Measurements from ENCODE around the gene RUNX1. TPM values are rescaled to one million over a fixed set of nuclear protein-coding genes. Genes with fewer than 3 reads are reported as not detected.

The RUNX1 gene
- total and polyA plus RNA-seq, 10 of the 15 experiments (the other 5 are each of a cell fraction or from before 2014, with no cell fraction given) = 0.90 to 15.2 (median 4.1) TPM

GRCh38 chr21:35041881-35042280 lies 7.2 kb downstream of the RUNX1 start (continued):
- no peak for TF ChIP-seq PKNOX1 (IDR thresholded peaks at IDR 0.05)
- TF ChIP-seq E2F4 (IDR thresholded peaks at IDR 0.05; ENCODE audit: low read depth, low read length) = no peak
- TF ChIP-seq FOS (IDR thresholded peaks at IDR 0.05; ENCODE audit: borderline replicate concordance, extremely low read depth, insufficient read length) = no peak
- TF ChIP-seq CBFB (IDR thresholded peaks at IDR 0.05; ENCODE audit: low read depth) = no peak
- TF ChIP-seq REST (IDR thresholded peaks at IDR 0.05; ENCODE audit: low read depth, low read length) = no peak

- Histone ChIP-seq H2AFZ (ENCODE audit: control insufficient read depth, low read depth, low read length) (no peak overlapping the region), H4K20me1 (ENCODE audit: control insufficient read depth, insufficient read depth) (no peaks in the 10 kb centered on the region), H3K9me3 (replicated peaks; ENCODE audit: control insufficient read depth, insufficient read depth, low read length) (no peaks in the 10 kb centered on the region), H3K4me3 (no peak overlapping the region), H3K27me3 (replicated peaks in 1 of 2; ENCODE audit: control insufficient read depth in 2 of 2, insufficient read depth in 2 of 2, low read length in 1 of 2) (peaks cover 0 to 1% of the 10 kb centered on the region in 2 experiments; a peak in 1 of 4 replicates), H3K79me2 (ENCODE audit: control insufficient read depth, insufficient read depth, low read length) (no peaks in the 10 kb centered on the region), H3K27ac (ENCODE audit: control insufficient read depth, insufficient read depth) (no peak overlapping the region), H3K36me3 (ENCODE audit: control insufficient read depth in 2 of 2, insufficient read depth in 2 of 2, low read length in 1 of 2) (no peaks in the 10 kb centered on the region), H3K4me1 (ENCODE audit: control insufficient read depth, insufficient read depth, low read length) (peaks cover 57% of the 10 kb centered on the region), H3K4me2 (ENCODE audit: control insufficient read depth, insufficient read depth) (peak overlapping the region; percentile 50), H3K9ac (ENCODE audit: control insufficient read depth, insufficient read depth, low read length) (no peak overlapping the region)
- no peak for FAIRE-seq
- no peak for DNase-seq (ENCODE audit: low read depth, low spot score)
- intact Hi-C loops (cut with micrococcal nuclease; ENCODE audit: unreplicated experiment) (no loop called here), in situ Hi-C loops (cut with MboI) (no loop called here)
- ChIA-PET POLR2A (no interaction called here), RAD21 (ENCODE audit: unreplicated experiment) (no interaction called here), SMC1A (ENCODE audit: uncharacterized antibody, unreplicated experiment) (no interaction called here), CTCF (no interaction called here)
- WGBS (ENCODE audit: insufficient coverage, insufficient replicate concordance, low lambda C conversion rate, missing lambda C conversion rate) = 69% methylated on average over 5 of the region's 5 CpGs
- ATAC-seq = no peak
- no TSS peak for BruUV-seq (replicated peaks)
- no peak for TF ChIP-seq E2F4 (IDR thresholded peaks at IDR 0.05; ENCODE audit: low read depth, low read length)
- no peak for TF ChIP-seq PKNOX1 (IDR thresholded peaks at IDR 0.05)
These were observed 8.0 kb downstream of the RUNX1 start for GRCh38 chr21:35041122-35041521.

Data from GM12878 (cell line).